H54 (cell line): ENCODE measurements around the gene ITGB8.

ENCODE experiments used
- DNase-seq: peaks from one replicate; pipeline ENCODE4 v3.0.0; 2011; ENCODE audit warnings: low spot score, mixed read lengths; ENCODE audit not compliant: insufficient read length
- FAIRE-seq: peaks from 3 replicates; lab custom pipeline; 2011; peaks lifted over from hg19 to GRCh38; lab: Jason Lieb, UNC
- POLR2A ChIP-seq: IDR thresholded peaks from 2 replicates; pipeline ENCODE4 v1.6.1; 2011; ENCODE audit warnings: low read depth, mild to moderate bottlenecking, low read length

The ITGB8 gene

GRCh38 chr7:20394284-20394683 is 63.6 kb downstream of the ITGB8 start:
- peak; percentile 80 for FAIRE-seq

GRCh38 chr7:20395104-20395503 is 64.4 kb downstream of the ITGB8 start:
- no peak for TF ChIP-seq POLR2A
- DNase-seq (no peak), FAIRE-seq (no peak)

More at GRCh38 chr7:20394284-20394683, 63.6 kb downstream of the ITGB8 start:
- no peak for TF ChIP-seq POLR2A
- DNase-seq: no peak

- no peak for TF ChIP-seq POLR2A
- peak; percentile 87 for FAIRE-seq
- no peak for DNase-seq
These were observed 64.8 kb downstream of the ITGB8 start for GRCh38 chr7:20395511-20395910.

- FAIRE-seq (peak; percentile 95), DNase-seq (no peak)
These were observed 68.8 kb downstream of the ITGB8 start for GRCh38 chr7:20399521-20399920.

GRCh38 chr7:20401861-20402746 is 71.4 kb downstream of the ITGB8 start:
- FAIRE-seq: peak; percentile 91

More at GRCh38 chr7:20399521-20399920, 68.8 kb downstream of the ITGB8 start:
- no peak for TF ChIP-seq POLR2A

GRCh38 chr7:20402747-20403230 is 72.1 kb downstream of the ITGB8 start:
- no peak for DNase-seq
- TF ChIP-seq POLR2A: no peak
- FAIRE-seq: no peak

More at GRCh38 chr7:20401861-20402746, 71.4 kb downstream of the ITGB8 start:
- TF ChIP-seq POLR2A: no peak
- DNase-seq: no peak

- FAIRE-seq (peak; percentile 43), DNase-seq (no peak)
- no peak for TF ChIP-seq POLR2A
These were observed 72.6 kb downstream of the ITGB8 start for GRCh38 chr7:20403331-20403730.

GRCh38 chr7:20404320-20404719 is 73.6 kb downstream of the ITGB8 start:
- TF ChIP-seq POLR2A: no peak
- no peak for FAIRE-seq

GRCh38 chr7:20407585-20408466 is 77.1 kb downstream of the ITGB8 start:
- peak; percentile 98 for FAIRE-seq
- peak; percentile 21 for DNase-seq
- TF ChIP-seq POLR2A: no peak

More at GRCh38 chr7:20404320-20404719, 73.6 kb downstream of the ITGB8 start:
- DNase-seq: no peak

- DNase-seq (no peak), FAIRE-seq (no peak)
- no peak for TF ChIP-seq POLR2A
These were observed 77.7 kb downstream of the ITGB8 start for GRCh38 chr7:20408467-20408826.

GRCh38 chr7:20409961-20410360 is 79.3 kb downstream of the ITGB8 start:
- FAIRE-seq: peak; percentile 92
- no peak for DNase-seq
- TF ChIP-seq POLR2A: no peak

- TF ChIP-seq POLR2A: no peak
- DNase-seq (no peak), FAIRE-seq (peak; percentile 48)
These were observed 80.7 kb downstream of the ITGB8 start for GRCh38 chr7:20411372-20411771.

GRCh38 chr7:20412032-20412431 is 81.3 kb downstream of the ITGB8 start:
- FAIRE-seq (no peak), DNase-seq (no peak)
- no peak for TF ChIP-seq POLR2A

- DNase-seq: no peak
- no peak for TF ChIP-seq POLR2A
- no peak for FAIRE-seq
These were observed 86.6 kb downstream of the ITGB8 start for GRCh38 chr7:20417260-20417659.
